PC-3 (cell line): ENCODE data around the gene PVR.

ENCODE experiments used
- CTCF ChIP-seq: fragments of 300-600 bp; sonication (generic); conservative IDR thresholded peaks from 2 replicates; pipeline ENCODE4 v1.5.1; 2017; ENCODE audit warnings: antibody characterized with exemption, low read depth, mild to moderate bottlenecking, low read length
- EZH2phosphoT487 ChIP-seq: fragments of 300-600 bp; sonication (generic); IDR thresholded peaks from 2 replicates; pipeline ENCODE4 v1.6.1; 2018; ENCODE audit warnings: mild to moderate bottlenecking, antibody characterized with exemption, low read length, borderline replicate concordance

GRCh38 chr19:44646049-44646416, 2.3 kb downstream of the PVR start:
- no peak for TF ChIP-seq CTCF
- TF ChIP-seq EZH2phosphoT487, result no peak
